Medulla oblongata (tissue), 1 donor: ENCODE measurements around the gene PIEZO1.
"Not testable (repeated sequence)": the region's sequence is repeated elsewhere in the genome, so short reads cannot be mapped to it uniquely, and the experiment has no call there.

Source experiments
- DNase-seq: peaks from one replicate; pipeline ENCODE4 v3.0.0-alpha.2; 2015; ENCODE audit errors: extremely low spot score

Gene PIEZO1

GRCh38 chr16:88688013-88688778 is 96.8 kb downstream of the PIEZO1 start:
- no peak for DNase-seq

GRCh38 chr16:88687676-88688012 is 97.4 kb downstream of the PIEZO1 start:
- DNase-seq, result no peak

DNA sequence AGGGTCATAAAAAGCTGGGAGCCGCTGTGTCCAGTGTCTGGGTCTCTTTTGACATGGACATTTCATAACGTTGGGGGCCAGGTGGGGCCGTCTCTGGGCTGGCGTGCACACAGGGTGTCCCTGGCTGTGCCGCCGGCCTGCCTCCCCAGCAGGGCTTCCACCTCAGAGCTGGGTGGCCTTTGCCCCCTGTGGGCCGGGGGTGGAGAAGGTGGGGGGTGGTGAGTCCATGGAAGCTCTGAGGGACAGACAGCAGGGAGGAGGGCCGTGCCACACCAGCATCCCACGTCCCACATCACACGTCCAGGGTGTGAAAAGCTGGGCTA is 97.8 kb downstream of the PIEZO1 start:
- DNase-seq, result no peak

- peak; percentile 60 for DNase-seq
These were observed 98.4 kb downstream of the PIEZO1 start, which contains the start of gene SNAI3 for GRCh38 chr16:88686439-88687253. Gene SNAI3 (minus strand): TSS chr16:88686507. CDS start chr16:88686406, 101 bp downstream.

- DNase-seq, result no peak
These were observed 99.0 kb downstream of the PIEZO1 start for GRCh38 chr16:88686062-88686438.

DNA sequence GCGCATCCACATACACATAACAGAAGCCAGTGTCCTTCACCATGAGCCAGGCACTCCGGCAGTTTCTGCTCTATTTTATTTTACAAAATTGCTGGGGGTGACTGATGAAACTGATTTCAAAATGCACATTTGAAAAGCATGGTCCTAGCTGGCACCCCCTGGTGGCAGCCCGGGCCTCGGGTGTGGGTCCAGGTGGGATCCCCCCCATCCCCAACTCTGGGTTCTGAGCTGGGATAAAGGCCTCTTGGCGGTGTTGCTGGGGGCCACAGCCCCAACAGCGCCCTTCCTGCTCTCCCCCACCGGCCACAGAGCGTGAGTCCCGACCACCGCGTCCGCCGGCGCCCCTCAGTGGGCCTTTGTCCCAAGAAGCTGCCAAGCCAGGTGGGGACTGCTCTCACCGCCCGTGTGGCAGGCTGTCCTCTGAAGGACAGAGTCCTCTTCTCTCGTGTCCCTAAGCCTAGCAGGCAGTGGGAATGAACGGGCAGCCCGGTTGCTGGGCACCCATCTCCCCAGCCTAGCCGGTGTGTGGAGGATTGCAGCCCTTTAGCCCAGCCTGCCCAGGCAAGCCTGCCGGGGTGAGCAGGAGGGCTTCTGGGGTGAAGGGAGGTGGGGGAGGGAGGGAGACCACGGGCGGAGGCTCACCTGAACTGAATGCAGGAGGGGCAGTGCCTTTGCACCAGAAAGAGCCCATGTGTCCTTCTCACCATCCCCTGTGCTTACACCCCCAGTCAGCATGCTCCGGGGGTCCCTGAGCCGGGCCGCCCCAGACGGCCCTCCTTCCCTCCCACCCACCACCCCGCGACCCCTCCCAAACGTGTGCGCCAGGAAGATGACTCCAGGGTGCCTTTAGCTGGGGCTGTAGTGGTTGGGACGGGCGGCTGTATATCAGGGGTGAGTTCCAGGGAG is 99.6 kb downstream of the PIEZO1 start:
- no peak for DNase-seq

GRCh38 chr16:88684569-88685155 is 100.4 kb downstream of the PIEZO1 start:
- no peak for DNase-seq

DNA sequence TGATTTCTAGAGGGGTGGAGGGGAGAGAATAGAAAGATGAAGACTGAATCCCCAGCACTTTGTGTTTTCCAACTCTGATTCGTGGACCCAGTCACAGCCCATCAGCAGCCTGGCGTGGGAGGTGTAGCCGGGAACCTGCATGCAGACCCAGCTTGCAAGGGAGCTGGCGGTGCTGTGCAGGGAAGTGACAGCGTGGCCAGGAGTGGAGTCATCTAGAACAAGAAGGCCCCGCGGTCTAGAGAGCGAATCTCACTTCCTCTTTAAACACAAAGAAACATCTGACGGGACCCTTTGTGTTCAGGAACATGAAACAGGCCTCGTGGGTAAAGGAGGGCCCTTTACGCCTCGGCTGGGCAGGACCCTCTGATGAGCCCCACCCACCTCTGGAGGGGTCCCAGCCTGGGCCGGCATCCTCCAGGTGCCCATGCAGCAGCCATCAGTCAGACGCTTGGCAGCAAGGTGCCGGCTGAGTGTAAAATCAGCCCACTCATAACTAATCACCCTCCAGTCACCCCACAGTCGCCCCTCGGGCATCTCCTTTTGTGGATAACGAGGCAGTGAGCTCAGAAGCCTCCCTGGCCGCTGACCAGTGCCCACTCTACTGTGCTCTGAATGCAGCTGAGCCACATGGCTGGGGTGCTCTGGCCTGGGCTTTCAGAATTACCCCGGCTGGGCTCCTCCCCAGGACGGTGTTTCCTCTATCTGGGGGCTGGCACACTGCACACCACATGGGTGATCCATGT is 103.1 kb downstream of the PIEZO1 start:
- peak; percentile 84 for DNase-seq

DNA sequence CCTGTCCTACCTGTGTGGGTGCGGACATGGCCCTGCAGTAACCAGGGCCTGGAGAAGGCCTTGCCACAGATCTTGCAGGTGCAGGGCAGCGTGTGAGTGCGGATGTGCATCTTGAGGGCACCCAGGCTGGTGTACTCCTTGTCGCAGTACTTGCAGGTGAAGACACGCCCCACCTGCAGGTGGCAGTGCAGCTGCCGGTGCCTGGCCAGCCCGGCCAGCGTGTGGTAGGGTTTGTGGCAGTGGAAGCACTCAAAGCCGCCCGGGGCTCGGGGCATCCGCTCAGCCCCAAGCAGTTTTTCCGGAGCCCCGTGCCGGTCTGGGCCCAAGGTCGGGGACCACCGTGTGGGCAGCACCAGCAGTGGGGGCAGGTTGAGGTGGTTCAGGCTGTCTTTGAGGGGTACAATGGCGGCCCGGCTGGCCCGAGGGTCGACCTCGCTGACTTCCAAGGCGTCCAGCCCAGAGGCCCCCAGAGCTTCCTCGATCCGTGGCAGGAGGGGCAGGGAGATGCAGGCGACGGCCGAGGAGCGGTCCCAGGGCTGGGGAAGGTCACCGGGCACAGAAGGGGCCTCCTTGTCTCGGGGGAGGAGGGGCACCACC is 103.8 kb downstream of the PIEZO1 start:
- no peak for DNase-seq

DNA sequence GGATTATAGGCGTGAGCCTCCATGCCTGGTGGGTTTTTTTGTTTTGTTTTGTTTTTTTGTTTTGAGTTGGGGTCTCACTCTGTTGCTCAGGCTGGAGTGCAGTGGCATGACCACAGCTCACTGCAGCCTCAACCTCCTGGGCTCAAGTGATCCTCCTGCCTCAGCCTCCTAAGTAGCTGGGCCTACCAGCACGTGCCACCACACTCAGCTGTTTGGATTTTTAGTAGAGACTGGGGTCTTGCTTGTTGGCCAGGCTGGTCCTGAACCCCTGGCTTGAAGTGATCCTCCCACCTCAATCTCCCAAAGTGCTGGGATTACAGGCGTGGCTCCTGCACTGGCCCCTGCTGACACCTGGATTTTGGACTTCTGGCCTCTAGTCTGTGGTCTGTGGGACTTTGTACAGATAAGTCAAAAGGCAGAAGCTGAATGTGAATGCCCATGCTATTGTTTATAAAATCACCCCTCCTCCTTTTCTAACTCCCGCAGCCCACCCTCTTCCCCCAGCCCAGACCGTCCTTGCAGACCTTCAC is 104.4 kb downstream of the PIEZO1 start:
- DNase-seq, result no peak

DNA sequence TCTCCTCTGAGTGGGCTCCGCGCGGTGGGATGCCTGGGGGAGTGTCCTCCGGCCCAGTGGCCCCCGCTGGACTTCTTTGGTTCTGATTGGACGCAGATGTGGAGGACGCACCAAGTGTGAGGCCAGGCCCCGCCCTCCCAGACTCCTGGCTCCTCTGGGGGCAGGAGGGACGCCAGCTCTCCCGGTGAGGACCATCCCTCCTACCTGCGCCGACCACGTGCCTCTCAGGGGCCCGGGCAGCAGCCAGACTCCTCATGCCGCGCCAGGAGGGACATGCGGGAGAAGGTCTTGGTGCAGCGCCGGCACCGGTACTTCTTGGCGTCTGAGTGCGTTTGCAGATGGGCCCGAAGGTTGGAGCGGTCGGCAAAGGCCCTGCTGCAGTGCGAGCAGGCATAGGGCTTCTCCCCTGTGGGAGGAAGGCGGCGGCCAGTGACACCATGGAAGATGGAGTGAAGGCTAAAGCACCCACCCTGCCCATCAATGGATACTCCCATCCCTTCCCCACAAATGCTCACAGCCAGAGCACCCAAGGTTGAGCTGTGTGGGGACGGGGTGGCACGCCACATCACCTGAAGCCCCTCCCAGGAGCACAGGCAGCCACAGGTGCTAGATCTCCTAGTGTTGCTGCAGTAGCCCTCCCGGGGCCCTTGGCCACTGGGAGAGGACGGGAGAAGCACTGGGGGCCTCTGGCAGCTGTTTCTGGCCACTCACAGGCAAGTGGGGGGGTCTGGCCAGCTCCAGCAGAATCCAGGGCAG is 106.6 kb downstream of the PIEZO1 start:
- DNase-seq, result no peak

DNA sequence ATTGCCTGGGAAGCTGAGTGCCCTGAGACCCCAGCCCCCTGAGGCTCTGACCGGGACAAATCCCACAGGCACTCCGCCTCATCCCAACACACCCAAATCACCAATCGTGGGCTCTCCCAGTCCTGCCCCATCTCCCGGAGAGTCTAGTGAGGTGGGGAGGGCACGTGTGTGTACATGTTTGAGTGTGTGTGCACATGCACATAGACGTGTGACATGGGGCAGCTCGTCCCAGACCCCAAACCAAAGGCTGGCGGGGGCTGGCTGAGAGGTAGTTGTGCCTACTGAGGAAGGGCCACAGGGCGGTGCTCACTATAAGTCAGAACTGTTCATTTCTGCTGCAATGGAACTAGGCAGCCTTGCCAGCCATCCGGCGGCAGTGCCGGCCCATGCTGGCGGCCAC is 107.3 kb downstream of the PIEZO1 start:
- no peak for DNase-seq

DNA sequence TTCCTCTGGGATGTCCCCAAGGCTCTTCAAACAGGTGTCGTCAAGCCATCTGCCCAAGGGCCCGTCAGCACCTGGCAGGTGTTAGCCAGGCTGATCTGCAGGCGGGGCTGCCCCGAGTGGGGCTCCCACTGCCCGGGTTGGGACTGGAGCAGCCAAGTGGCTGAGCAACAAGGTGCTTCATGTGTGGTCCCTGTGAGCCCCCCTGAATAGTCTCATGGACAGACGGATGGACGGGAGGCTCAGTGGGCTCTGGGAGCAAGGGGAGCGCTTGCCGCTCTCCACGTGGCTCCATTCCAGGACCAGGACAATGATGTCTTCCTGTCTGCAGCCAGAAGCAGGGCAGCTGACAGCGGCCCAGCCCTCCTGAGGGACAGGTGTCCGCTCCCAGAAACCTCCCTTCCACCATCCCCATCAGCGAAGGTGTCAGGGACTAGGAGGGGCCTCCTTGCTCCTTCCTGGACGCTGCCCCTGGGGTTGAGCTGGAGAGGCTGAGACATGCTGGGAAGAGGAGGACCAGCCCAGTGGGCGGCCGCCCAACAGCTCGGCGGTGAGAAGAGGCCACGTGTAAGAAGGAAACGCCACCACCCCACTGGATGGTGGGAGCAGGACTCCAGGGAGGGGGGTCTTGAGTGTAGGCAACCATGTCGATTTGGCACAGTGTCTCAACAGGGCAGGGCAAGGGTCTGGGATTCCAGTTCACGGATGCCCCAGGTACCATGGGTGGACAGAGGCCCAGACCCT is 108.3 kb downstream of the PIEZO1 start:
- DNase-seq, result no peak

GRCh38 chr16:88673716-88674379 is 111.2 kb downstream of the PIEZO1 start:
- DNase-seq, result no peak

DNA sequence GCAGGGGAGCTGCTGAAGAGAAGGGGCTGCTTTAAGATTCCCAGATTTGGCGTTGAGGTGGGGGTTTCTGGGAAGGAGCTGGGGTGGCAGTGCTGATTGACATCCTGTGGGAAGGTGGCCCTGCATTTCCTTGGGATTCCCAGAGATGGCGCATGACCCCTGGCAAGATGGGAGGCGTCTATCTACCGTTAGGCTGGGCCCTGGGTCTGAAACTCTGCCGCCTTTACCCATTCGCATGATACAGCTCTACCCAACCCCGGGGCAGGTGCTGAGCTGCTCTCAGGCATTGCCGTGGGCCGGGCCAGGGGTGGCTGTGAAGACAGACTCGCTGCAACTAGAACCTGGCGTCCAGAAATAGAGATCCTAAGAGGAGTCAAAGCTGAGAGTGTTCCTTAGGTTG is 112.2 kb downstream of the PIEZO1 start:
- no peak for DNase-seq

- DNase-seq, result no peak
These were observed 113.2 kb downstream of the PIEZO1 start for GRCh38 chr16:88671806-88672205.

DNA sequence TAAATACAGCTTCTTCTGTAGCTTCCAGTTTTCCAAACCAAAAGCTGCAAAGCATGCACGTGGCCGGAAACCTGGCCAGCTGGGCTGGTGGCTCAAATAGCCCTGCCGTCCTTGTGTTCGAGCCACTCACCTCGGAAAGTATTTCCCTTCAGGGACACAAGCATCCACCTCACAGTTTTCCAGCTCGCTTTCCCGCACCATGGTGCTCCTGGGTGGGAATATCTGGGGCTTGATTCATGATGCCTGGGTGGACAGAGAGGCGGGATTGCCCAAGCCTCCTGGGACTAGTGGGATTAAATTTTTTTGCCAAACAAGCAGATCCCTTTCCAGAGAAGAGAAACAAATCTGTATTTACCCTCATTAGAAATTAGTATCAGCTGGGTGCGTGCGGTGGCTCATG is 115.0 kb downstream of the PIEZO1 start:
- DNase-seq, result no peak

GRCh38 chr16:88669493-88669892 is 115.5 kb downstream of the PIEZO1 start:
- not testable (repeated sequence) for DNase-seq

- no peak for DNase-seq
These were observed 117.6 kb downstream of the PIEZO1 start for GRCh38 chr16:88667461-88667860.
